ENCODE data around the gene IQCB1. TPM values are rescaled to one million over a fixed set of nuclear protein-coding genes. Genes with fewer than 3 reads are reported as not detected.
"Not testable (repeated sequence)": the region's sequence is repeated elsewhere in the genome, so short reads cannot be mapped to it uniquely, and the experiment has no call there.

The IQCB1 gene, protein sequence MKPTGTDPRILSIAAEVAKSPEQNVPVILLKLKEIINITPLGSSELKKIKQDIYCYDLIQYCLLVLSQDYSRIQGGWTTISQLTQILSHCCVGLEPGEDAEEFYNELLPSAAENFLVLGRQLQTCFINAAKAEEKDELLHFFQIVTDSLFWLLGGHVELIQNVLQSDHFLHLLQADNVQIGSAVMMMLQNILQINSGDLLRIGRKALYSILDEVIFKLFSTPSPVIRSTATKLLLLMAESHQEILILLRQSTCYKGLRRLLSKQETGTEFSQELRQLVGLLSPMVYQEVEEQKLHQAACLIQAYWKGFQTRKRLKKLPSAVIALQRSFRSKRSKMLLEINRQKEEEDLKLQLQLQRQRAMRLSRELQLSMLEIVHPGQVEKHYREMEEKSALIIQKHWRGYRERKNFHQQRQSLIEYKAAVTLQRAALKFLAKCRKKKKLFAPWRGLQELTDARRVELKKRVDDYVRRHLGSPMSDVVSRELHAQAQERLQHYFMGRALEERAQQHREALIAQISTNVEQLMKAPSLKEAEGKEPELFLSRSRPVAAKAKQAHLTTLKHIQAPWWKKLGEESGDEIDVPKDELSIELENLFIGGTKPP
- 15.9 TPM for total RNA-seq

DNA sequence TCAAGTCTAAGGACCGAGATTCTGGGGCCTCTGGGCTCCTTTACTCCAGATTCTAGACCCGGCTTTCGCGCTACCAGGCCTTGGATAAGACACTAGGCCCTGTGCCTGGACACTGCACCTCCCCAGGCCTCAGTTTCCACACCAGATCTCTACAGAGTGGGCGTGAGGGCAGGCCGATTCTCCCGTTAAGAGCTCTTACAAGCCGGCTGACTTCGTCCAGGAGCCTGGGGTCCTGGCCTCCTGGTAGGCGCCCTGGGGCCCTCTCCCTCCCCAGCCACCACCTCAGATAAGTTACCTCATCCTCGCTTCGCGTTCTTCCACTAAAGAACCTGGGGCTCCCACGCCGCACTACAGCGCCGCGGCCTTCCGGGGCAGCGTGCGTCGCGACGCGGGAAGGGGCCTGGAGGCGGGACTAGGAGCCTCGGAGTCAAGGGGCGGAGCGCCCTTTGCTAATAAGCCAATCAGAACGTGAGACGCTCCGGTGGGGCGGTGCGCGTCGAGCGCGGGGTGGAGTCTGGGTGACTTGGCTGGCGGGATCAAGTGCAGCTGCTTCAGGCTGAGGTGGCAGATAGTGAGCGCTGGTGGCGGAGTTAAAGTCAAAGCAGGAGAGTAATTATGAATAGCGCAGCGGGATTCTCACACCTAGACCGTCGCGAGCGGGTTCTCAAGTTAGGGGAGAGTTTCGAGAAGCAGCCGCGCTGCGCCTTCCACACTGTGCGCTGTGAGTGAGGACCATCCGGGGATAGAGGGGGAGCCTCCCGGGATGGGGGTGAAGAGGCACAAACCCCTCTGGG is at the start of gene IQCB1, which contains the start of gene EAF2:
Gene IQCB1, minus strand, starts transcription at position 390 of the 794 bp plus-strand sequence. CDS start 6,100 bp downstream, outside the sequence.
Gene EAF2, plus strand, starts transcription at position 539 of the 794 bp plus-strand sequence. Its CDS starts 77 bp downstream, at position 616.
- DNase-seq (ENCODE audit: low spot score): peak; percentile 97

DNA sequence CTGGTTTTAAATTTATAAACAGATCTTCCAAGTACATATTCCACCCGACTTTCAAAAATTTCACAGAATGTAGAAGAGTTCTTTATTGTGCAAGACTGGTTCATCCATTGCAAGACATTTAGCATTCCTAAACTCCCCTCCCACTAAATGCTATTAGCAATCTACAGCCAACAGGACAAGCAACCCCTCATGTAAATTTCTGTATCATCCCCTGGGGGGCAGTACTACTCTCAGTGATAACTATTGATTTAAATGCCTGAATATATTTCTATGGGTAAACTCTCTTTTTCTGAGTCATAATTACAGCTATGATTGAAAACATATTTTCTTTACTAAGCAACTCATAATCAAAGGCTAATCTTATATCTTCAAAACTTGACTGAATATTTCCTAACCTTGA is 48.6 kb upstream of the IQCB1 start:
- no peak for DNase-seq (ENCODE audit: low spot score)

DNA sequence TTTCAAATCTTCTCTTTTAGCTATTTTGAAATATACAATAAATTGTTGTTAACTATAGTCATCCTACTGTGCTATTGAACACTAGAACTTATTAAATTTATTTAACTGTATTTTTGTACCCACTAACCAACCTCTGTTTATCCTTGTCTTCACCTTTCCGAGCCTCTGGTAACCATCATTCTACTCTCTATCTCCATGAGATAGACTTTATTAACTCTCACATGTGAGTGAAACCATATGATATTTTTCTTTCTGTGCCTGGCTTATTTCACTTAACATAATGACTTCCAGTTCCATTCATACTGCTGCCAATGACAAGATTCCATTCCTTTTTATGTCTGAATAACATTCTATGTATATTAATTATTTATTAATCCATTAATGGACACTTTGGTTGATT is 43.6 kb upstream of the IQCB1 start:
- DNase-seq (ENCODE audit: low spot score): no peak

DNA sequence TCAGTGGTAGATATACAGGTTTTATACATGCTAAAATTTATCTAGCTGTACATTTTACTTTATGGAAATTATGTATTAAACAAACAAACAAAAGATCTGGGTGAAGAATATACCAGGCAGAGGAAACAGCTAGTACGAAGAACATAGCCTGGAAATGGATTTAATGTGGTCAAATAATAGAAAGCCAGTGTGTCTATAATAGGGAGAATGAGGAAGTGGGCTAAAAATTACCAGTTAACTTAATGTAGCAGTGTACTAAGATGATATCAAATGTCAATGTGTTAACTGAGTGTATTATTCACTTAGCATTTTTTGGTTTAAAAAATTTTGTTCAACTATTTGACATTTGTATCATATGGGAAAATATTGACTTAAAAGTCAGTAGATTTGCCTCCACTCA is 36.6 kb upstream of the IQCB1 start:
- no peak for DNase-seq (ENCODE audit: low spot score)

DNA sequence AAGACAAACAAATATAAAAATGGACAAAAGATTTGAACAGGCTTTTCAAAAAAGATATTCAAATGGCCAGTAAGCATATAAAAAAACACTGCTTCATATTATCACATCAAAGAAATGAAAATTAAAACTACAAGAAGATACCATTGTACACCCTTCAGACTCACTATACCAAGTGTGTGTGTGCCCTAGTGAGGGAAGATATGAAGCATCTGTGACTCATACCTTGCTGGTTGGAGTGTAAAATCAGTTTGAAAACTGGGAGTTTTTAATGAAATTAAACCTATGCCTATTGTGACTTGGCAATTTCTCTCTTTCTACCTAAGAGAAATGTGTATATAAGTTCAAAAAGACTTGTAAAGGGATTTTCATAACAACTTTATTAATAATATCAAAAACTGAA is 35.9 kb upstream of the IQCB1 start:
- no peak for DNase-seq (ENCODE audit: low spot score)

DNA sequence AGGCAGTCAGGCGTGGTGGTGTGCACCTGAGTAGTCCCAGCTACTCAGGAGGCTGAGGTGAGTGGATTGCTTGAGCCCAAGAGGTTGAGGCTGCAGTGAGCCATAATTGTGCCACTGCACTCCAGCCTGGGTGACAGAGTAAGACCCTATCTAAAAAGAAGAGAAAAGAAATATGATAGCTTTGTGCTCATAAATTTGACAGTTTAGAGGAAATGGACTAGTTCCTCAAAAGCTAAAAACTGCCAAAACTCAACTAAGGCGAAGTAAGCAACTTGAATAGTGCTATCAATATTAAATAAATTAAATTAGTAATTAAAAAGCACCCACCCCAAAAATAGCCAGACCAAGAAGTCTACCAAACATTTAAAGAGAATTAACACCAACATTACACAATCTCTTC is 34.9 kb upstream of the IQCB1 start:
- no peak for DNase-seq (ENCODE audit: low spot score)

DNA sequence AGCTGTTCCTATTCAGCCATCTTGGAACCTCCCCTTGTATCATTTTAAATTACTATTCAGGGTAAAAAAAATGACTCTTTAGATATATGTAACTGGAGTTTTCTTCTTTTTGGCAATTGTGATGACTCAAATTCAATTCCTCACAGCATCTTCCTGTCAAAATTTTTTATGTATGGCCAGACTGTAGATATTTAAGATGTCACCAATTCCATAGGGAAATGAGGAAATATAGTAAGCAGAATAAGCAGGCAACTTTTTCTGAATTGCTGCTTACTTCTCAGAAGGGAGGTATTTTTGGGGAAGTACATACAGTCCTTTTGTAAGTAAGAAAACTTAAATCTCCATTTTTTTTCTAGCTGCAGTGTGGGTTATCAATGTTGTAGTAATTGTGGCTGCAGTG is 28.9 kb upstream of the IQCB1 start:
- DNase-seq (ENCODE audit: low spot score): no peak

DNA sequence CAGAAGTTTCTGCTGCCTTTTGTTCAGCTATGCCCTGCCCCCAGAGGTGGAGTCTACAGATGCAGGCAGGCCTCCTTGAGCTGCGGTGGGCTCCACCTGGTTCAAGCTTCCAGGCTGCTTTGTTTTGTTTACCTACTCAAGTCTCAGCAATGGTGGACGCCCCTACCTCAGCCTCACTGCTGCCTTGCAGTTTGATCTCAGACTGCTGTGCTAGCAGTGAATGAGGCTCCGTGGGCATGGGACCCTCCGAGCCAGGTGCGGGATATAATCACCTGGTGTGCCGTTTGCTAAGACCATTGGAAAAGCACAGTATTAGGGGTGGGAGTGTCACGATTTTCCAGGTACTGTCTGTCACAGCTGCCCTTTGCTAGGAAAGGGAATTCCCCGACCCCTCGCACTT is 28.4 kb upstream of the IQCB1 start:
- DNase-seq (ENCODE audit: low spot score): not testable (repeated sequence)

DNA sequence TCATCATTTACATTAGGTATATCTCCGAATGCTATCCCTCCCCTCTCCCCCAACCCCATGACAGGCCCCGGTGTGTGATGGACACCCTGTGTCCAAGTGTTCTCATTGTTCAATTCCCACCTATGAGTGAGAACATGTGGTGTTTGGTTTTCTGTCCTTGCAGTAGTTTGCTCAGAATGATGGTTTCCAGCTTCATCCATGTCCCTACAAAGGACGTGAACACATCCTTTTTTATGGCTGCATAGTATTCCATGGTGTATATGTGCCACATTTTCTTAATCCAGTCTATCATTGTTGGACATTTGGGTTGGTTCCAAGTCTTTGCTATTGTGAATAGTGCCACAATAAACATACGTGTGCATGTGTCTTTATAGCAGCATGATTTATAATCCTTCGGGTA is 22.9 kb upstream of the IQCB1 start:
- DNase-seq (ENCODE audit: low spot score): not testable (repeated sequence)

DNA sequence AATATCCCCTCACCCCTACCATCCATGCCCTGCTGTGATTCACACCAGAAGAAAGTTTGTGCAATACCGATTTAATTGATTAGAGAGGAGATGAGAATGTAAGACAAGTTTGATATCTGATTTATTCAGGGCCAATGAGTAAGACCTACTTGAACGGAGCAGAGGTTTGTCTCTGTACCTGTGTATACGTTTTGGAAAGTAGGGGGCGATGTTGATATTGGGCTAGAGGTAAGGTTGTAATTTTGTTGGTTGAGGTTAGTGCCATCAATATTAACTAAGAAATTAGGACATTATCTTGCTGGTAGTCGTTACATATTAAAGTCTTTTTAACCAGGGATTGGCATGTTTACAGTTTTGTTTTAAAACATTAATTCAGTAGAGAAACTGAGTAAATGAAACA is 20.7 kb upstream of the IQCB1 start:
- no peak for DNase-seq (ENCODE audit: low spot score)

DNA sequence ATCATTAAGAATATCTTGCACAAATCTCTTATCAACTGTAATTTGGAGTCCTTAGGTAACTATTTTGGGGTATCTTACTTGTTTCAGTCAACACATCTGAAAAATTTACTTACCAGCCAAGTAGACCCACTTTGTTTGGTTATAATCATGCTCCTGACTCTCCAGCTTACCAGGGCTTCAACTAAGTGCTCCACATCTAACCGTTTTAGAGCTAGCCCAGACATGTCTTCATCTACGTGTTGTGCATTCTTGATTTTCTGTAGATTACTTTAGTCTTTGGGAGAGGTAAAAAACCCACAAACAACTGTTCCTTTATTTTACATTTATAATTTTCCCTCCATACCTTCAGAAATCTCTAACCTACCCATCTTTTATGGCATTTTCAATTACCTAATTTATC is 17.4 kb upstream of the IQCB1 start:
- no peak for DNase-seq (ENCODE audit: low spot score)

DNA sequence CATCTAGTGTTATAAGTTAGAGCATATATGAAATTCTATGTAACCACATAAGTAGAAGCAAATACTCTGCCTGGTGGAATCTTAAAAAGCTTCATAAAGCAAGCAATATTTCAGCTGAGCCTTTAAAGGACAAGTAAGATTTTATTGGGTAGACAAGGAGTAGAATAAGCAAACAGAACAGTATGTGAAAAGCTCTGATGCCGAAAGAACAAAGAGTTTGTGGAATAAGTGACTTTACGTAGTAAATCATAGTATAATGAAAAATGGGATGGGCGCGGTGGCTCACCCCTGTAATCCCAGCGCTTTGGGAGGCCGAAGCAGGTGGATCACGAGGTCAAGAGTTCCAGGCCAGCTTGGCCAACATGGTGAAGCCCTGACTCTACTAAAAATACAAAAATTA is 10.0 kb upstream of the IQCB1 start:
- DNase-seq (ENCODE audit: low spot score): no peak

DNA sequence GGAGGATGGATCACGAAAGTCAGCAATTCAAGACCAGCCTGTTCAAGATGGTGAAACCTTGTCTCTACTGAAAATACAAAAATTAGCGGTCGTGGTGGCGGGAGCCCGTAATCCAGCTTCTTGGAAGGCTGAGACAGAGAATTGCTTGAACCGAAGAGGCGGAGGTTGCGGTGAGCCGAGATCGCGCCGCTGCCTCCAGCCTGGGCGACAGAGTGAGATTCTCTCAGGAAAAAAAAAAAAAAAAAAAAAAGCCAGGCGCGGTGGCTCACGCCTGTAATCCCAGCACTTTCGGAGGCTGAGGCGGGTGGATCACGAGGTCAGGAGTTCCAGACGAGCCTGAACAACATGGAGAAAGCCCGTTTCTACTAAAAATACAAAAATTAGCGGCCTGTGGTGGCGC is 5.1 kb upstream of the IQCB1 start:
- DNase-seq (ENCODE audit: low spot score): no peak

DNA sequence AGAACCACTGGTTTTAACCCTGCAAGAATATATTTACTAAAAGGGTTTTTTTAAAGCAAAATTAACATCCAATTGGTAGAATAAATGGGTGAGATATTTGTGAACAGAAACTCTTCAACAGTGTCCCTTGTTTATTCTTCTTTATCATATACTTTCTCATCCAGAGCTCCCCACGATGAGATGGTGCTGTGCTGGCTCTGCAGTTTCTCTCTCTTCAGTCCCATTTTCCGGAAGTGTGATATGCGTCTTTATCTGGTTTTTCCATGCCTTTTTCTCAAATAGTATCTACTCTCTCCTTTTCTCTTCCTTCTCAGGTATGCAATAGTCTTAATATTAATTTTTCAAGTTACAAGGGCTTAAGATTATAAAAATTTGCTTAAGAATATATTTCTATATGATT is 1.6 kb upstream of the IQCB1 start:
- DNase-seq (ENCODE audit: low spot score): no peak

DNA sequence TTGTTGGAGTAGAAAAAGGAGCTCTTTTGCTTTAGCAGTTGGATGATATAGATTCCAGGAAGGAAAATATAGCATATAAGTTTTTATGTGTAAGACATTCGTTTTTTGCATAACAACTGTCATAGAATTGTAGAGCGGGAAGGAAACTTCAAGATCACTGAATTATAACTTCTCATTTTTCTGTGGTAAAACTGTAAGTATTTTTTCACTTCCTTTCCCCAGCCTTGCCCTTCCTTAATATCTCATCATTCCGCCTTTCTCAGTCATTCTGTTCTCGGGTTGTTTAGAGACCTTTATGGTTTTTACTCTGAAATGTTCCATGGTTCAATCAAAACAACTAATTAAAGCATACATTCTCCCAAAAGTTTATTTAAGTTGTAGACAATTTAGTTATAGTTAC is 1.2 kb upstream of the IQCB1 start:
- DNase-seq (ENCODE audit: low spot score): no peak

DNA sequence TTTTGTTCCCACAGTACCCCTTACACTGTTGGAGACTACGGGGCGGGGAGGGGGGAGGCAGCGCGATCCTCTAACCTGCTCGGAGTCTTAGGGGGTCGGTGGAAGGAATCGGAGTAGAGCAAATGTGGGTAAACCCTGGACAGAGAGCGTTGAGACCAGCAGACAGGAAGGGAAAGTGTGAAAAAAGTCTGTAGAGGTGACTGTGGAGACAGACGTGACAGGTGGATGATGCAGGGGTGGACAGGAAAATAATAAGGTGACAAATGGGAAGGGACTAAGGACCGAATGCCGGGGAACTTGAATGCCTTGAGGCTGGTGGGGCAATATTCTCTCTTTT is 573 bp upstream of the IQCB1 start:
- no peak for DNase-seq (ENCODE audit: low spot score)

DNA sequence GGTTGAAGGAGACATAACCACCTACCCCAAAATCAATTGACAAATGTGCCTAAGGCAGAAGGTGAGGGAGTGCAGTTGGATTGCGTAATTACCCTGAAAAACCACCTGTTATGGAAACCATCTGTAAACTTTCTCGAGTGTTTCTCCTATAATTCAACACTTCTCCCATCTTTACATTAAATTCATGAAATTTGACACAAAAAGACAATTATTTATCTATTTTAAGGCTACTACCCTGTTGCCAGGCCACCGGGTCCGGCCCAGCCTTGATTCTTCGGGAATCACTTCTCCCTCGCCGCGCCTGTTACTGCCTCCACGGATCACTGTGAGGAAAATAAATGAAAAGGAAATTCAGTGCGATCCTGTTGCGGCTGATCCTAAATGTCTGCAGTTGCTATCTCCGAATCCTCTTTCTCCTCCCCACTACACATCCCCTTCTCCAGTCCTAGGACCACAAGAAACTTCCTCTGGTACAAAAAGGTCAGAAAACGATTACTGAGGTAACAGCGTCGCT is 646 bp downstream of the IQCB1 start:
- DNase-seq (ENCODE audit: low spot score): no peak

DNA sequence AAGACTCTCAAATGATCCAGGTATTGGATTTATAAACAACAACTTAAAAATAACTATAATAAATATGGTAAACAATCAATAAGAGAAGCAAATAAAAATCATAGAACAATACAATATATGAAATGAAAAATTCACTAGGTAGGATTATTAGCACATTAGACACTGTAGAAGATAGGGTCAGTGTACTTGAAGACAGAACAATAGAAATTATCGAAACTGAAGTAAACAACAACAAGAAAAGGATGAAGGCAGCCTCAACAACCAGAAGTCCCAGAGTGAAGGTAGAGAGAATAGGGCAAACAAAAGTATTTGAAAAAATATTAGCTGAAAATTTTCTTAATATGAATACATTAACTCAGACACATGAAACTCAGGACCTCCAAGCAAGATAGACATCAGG is 11.9 kb downstream of the IQCB1 start:
- no peak for DNase-seq (ENCODE audit: low spot score)

DNA sequence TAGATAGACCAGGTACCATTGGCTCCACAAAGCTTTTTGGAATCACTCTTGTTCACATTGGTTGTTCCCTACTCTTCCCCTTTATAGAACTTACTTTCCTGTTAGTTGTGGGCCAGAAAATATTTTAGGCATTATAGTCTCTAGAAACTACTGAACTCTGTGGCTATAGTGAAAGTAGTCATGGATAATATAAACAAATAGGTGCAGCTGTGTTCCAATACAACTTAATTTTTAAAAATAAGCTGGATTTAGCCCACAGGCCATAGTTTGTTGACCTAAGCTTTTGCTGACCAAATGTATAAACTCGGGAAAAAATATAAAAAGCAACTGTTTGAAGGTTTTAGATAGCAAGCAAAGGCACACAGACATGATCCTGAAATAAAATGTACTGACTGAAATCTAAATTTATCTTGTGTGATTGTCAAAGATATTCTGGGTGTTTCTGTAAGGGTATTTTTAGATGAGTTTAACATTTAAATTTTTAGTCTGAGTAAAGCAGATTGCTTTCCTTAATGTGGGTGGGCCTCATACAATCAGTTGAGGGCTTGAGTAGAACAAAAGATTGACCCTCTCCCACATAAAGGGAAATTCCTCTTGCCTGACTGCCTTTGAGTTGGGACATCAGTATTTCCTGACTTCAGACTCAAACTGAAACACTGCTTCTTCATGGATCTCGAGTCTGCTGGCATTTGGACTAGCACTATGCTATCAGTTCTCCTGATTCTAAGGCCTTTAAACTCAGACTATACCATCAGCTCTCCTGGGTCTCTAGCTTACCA is 13.2 kb downstream of the IQCB1 start:
- DNase-seq (ENCODE audit: low spot score): no peak

DNA sequence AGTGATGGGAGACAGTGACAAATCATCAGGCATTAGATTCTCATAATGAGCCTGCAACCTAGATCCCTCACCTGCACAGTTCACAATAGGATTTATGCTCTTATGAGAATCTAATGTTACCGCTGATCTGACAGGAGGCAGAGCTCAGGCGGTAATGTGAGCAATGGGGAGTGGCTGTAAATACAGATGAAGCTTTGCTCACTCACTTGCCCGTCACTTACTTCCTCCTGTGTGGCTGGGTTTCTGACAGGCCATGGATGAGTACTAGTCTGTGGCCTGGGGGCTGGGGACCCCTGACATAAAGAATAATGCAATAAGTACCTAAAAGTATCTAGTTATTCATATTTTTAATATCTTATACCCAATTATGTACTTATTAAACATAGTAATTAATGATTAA is 15.6 kb downstream of the IQCB1 start:
- no peak for DNase-seq (ENCODE audit: low spot score)

DNA sequence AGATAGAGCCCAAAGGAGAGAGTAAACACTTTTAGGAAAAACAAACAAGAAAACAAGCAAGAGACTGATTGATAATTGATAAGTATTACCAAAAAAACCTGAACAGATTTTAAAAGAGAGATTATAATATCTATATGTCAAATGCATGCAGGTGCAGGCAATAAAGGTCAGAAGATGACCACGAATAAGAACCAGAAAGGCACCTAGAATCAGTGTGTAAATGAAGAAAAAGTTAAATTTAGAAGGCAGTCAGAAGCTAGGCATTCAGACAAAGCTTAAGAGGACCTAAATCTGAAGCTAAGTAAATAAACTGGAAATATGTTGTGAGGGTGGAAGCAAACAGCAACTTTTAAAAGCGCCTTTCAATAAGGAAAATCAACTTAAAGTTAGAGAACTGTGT is 16.3 kb downstream of the IQCB1 start:
- DNase-seq (ENCODE audit: low spot score): no peak

DNA sequence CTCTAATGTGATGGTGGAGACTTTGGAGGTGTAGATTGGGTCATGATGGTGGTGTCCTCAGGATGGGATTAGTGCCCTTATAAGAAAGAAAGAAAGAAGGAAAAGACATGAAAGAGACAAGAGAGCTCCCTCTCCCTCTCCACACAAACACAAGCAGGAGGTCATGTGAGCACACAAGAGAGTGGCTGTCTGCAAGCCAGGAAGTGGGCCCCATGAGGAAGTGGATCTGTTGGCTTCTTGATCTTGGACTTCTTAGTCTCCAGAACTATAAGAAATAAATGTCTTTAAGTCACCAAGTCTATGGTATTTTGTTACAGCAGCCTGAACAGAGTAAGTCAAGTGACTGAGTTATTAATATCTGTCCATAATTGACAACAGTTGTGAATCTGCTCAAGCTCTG is 17.1 kb downstream of the IQCB1 start:
- no peak for DNase-seq (ENCODE audit: low spot score)

All from mucosa of gallbladder (tissue), 1 donor.